Ovary (tissue), 3 donors: ENCODE measurements around the gene TCAF2.
"Not testable (repeated sequence)": the region's sequence is repeated elsewhere in the genome, so short reads cannot be mapped to it uniquely, and the experiment has no call there.

Source experiments
- CTCF ChIP-seq, 3 donors: fragments of 450-650 bp in 2 of 3; fragments of 200-600 bp in 1 of 3; IDR thresholded peaks; one replicate each; pipeline versions ENCODE4 v1.5.1 to v1.8.0; 2016 to 2022; ENCODE audit warnings: antibody characterized with exemption in 3 of 3, mild to moderate bottlenecking in 1 of 3
- EP300 ChIP-seq: sonication (generic); formaldehyde crosslinking; IDR thresholded peaks from one replicate; pipeline ENCODE4 v1.6.1; 2017; ENCODE audit warnings: antibody characterized with exemption
- POLR2A ChIP-seq: fragments of 450-650 bp; IDR thresholded peaks from one replicate; pipeline ENCODE4 v1.6.1; 2017; ENCODE audit warnings: antibody characterized with exemption, mild to moderate bottlenecking, moderate library complexity
- donor health status: DM: no; HTN: no; CAD: no.

GRCh38 chr7:143639372-143639771, 18.6 kb downstream of the TCAF2 start:
- not testable (repeated sequence) for TF ChIP-seq EP300; CTCF (IDR thresholded peaks at IDR 0.05); POLR2A
